ENCODE measurements around the gene BEX4.

The BEX4 gene

DNA sequence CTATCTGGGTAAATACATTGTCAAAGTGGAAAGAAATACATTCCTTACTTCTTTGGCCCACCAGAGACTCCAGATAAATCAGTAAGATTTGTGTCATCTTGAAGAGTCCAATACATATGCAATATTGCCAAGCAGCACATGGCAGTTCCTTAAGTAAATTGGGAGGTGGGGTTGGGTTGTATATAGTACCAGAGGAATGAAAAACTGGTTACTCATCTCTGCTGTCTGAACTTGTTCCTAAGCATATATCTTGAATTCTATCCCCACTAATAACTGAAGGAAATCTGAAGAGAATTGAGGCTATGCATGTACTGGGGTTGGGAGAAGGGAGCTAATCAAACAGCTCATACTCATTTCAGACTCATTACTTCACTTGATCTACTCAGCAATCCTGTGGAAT is 25.2 kb downstream of the BEX4 start:
- DNase-seq (ENCODE audit: low read depth), result no peak

GRCh38 chrX:103248553-103248952 is 33.6 kb downstream of the BEX4 start:
- DNase-seq (ENCODE audit: low read depth), result no peak

- no peak for DNase-seq (ENCODE audit: low read depth)
These were observed 34.9 kb downstream of the BEX4 start for GRCh38 chrX:103249805-103250204.

DNA sequence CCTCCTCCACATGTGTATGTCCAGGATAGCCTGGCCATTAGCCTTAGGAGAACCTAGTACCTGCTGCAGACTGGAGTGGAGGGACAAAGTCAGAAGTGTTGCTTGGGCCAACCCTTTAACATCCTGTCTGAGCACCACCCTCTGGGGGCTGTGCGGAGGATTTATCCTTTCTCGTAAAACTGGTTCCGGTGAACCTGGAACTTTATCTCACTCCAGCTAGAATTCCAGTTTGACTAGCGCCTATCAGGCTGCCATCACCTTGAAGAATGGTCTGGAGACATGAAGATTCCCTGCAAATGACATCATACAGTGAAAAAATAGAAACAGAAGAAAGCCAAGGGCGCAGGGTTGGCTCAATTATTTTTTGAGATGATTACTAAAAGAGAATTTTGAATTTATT is 36.1 kb downstream of the BEX4 start:
- no peak for DNase-seq (ENCODE audit: low read depth)

DNA sequence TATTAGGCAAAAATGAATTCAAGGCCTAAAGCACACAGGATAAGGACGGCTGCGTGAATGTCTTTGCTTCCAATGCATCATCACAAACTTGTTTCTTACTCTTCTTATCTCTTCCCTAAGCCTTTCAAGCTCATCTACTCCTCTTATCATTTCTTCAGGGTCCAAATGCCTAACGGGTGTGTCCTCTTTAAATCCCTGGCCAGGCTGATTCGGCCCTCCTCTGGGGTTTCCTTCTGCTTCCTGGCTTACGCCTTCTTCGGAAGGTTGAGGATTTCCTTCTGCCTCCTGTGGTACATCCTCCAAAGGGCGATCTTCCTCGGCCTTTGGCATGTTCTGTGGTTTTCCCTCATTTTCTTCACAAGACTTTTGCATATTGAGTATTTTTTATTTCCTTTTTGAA is 38.7 kb downstream of the BEX4 start:
- no peak for DNase-seq (ENCODE audit: low read depth)

DNA sequence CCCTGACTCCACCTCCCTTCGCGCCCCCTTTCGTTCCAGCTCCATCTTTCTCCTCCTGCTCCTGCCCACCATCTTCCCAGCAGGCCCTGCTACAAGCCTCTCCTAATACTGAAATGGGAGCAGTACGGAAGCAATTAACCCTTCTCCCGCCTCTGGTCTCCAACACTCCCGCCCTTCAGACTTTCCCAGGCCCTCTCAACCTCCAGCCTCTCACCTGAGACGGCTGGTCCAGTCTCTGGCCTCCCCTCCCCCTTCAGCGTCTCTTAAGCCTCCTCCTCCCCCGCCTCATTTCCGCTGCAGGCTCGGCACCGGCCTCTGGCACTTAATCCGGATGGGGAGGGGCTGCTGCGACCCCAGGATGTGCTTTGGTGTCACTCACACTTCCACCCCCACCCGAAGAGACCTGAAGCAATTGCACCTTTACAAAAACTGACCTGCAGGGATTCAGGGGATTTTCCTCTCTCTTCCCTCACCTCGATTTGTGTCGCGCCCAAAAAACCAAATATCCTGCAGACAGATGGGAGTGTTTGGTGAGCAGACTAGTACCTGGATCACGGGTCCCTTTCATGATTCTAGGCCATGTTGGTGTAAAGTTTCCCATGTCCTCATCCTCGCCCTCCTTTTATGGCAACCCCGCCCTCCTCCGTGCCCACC is 39.4 kb downstream of the BEX4 start:
- no peak for DNase-seq (ENCODE audit: low read depth)

DNA sequence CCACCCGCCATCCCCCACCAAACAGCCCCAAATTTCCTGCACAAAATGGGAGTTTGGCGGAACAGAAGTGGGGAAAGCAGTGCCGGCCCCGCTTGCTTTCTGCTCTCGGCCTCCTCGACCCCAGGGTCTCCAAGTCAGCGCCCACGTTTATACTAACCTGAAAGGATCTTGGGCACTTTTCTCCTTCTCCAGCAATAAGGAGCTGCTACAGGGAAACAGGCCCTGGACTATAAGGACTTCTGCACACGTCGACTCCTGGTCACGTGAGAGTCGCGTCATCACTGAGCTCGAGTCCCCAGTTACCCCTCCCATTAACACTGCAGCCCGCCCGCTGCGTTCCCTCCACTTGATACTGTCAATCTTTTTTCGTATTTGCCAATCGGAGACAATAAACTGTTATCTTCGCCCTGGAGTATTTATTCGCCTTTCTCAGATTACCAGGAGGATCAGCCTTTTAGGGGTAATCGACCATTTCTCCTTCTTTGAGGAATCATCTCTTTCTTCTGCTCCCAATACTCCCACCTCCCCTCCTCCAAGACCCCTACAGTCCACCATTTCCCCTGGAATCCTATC is 40.1 kb downstream of the BEX4 start, which contains the start of gene TCEAL8:
TCEAL8 (minus strand) TSS at position 235 of the 573 bp plus-strand sequence. CDS start 1,176 bp downstream, outside the sequence.
- peak; percentile 33 for DNase-seq (ENCODE audit: low read depth)

DNA sequence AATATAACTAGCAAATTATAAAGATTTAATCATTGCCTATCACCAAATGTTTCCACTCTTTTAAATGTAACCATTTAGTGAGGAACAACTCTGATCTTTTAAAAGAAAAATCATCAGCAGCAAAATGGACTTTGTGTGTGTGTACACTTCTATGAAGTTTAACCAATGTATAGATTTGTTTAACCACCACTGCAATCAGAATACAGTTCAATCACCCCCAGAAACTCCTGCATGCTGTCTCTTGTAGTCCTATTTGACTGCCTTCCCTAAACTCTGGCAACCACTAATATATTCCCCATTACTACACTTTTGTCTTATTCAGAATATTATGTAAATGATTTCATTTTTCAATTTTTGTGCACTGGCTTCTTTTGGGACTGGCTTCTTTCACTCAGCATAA is 41.7 kb downstream of the BEX4 start:
- DNase-seq (ENCODE audit: low read depth), result no peak

GRCh38 chrX:103258275-103258674 is 43.4 kb downstream of the BEX4 start:
- no peak for DNase-seq (ENCODE audit: low read depth)
